Fibroblast of skin of back (primary cell): ENCODE results near the gene TNFRSF13B.

Source experiments
- DNase-seq: peaks from one replicate; pipeline ENCODE4 v3.0.0-alpha.2; 2013

Gene TNFRSF13B

GRCh38 chr17:16937431-16937830 is 34.5 kb downstream of the TNFRSF13B start:
- no peak for DNase-seq

DNA sequence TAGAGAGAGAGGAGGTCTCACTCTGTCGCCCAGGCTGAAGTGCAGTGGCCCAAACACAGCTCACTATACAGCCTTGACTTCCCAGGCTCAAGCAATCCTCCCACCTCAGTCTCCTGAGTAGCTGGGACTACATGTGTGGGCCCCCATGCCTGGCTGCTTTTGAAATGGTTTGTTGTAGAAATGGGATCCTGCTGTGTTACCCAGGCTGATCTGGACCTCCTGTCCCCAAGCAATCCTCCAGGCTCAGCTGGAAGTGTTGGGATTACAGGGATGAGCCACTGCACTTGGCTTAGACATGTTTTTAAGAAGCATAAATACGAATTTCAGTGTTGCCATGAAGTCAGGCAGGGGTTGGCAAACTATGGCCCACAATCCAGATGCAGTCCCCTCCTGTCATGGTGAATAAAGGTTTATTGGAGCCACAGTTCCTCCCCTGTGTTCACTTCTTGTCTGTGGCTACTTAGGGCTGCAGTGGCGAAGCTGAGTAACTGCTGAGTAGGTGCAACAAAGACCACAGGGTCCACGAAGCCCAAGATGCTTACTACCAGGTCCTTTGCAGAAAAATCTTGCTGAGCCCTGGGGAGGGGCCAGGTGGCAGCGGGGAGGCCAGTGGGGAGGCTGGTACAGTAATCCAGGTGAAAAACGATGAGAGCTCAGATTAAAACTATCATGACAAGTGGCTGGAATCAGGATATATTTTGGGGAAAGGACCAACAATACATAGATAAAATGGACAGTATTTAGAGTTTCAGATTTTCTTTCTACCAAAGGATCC is 35.2 kb downstream of the TNFRSF13B start:
- no peak for DNase-seq

GRCh38 chr17:16935786-16936185 is 36.1 kb downstream of the TNFRSF13B start:
- DNase-seq = no peak

DNA sequence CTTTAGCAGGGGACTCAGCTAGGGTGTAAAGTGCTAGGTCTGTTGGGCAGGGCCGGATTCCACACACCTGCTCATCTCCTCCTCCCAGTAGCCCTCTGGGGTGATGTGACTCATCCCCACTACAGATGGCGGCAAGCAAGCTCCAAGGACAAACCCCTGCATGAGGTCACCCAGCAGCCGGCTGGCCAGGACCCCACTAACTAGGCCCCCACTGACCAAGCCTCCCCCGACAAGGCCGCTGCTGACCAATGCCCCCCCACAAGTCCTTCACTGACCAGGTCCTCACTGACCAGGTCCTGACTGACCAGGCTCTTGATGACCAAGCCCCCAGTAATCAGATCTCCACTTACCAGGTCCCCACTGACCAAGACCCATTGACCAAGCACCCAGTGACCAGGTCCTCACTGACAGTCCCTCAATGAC is 36.7 kb downstream of the TNFRSF13B start:
- DNase-seq = no peak

DNA sequence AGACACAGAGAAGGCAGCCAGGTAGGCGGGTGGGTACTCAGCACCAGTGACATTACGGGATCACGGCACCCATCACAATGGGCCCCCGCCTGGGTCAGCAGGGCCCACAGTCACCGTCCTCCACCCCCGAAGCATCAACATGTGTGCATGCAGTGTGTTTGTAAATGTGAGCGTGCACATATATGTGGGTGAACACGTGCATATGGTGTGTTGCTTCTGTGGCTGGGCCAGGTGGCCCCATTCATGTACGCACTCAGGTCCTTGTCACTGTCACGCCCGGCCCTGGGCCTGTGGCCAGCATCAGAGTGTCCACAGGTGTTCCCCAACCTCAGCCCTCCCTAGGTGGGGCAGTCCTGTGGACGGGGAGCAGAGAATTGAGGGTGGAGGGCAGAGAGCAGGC is 37.1 kb downstream of the TNFRSF13B start:
- no peak for DNase-seq

DNA sequence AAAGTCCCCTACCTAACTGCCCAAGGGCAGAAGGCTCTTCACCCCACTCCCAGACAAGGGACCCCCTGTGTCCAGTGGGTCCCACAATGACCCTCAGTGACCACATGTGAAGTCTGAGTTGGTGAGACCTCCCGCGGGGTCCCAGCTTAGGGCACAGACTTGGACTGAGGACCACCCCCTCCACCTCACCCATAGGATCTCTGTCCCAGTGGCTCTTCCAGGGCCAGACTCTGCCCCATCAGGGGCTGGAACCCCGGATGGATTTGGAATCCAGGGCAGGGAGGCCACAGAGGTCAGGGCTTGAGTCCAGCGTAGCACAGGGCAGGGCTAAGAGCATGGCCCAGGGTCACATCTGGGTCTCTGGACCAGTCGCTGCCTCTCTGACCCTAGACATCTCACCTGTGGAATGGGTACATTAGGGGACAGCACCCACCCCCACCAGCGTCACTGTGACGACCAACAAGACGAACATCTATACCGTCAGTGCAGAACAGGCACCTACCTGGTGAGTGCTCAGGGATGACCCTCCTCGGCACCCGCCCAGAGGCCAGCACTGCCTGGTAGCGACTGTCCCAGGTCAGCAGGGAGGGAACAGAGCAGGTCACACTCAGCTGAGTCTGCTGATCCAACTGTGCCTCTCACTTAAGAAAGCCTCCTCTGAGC is 37.7 kb downstream of the TNFRSF13B start:
- no peak for DNase-seq

DNA sequence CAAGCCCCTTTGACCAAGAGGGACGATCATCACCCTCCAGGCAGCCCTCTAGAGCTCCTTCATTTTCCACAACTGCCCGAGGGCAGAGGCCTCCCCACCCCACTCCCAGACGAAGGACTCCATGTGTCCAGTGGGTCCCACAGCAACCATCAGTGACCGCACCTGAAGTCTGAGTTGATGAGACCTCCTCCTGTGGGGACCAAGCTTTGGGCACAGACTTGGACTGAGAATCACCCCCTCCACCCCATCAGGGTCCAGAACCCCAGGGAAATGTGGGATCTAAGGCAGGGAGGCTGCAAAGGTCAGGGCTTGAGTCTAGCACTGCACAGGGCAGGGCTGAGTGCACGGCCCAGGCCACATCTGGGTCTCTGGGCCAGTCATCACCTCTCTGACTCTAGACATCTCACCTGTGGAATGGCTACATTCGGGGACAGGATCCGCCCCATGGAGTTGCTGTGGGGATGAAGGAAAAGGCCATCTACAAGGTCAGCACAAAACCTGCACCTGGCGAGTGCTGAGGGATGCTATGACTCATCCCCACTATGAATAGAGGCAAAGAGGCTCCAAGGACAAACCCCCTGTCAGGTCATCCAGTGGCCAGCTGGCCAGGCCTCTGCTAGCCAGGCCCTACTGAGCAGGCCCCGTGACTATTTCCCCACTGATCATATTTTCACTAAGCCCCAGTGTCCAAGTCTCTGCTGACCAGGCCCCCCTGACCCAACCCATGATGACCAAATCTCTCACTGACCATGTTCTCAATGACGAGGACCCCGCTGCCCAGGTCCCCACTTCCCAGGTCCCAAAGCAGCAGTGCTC is 38.4 kb downstream of the TNFRSF13B start:
- no peak for DNase-seq

DNA sequence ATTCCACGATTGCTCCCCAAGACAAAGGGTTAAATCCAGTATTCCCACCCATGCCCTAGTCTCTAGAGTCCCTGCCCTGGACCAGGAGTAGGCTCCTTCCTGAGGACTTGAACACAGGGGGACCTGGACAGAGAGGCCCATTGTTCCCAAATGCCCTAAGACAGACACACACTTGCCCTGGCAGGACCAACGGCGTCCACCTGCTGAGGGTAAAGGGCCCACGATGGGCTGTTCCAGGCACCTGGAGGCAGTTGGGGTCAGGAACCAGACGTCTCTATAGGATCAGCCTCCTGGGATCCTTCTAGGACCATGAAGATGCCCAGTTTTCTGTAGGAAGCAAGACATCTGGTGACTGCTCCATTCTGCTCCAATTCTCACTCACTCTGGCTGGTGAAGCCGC is 39.3 kb downstream of the TNFRSF13B start:
- no peak for DNase-seq

- no peak for DNase-seq
Measured at GRCh38 chr17:16932156-16932555, 39.8 kb downstream of the TNFRSF13B start.

DNA sequence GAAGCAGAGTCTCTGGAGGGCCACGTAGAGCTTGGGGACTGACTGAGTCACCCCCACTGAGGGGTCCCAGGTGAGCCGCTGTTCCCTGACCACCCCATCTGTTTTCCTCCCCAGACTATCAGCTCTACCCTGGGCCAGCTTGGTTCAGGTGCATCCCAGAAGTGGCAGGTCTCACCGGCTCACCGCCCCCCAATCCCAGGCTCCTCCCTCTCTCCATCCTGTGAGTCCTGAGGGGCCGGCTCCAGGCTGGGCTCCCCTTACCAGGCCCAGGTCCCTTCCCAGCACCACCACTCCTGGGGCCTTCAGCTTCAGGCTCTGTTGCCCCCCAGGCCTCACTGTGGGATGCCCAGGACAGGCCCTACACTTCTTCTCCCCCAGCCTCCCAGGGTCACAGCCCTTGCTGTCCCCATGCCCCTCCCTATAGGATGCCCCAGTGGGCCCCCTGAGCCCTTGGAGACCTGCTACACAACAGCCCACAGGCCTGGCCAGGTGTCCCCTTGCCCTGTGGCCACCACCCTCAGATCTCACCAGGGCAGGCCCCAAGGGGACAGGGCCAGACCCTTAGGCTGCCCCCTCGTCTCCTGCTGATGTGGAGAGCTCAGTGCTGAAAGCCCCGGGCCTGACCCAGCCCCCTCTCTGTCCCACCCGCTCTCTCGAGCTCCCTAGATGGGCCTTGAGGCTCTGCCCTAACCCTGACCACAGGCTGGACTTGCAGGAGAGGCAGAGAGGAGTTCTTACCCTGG is 40.4 kb downstream of the TNFRSF13B start:
- no peak for DNase-seq

DNA sequence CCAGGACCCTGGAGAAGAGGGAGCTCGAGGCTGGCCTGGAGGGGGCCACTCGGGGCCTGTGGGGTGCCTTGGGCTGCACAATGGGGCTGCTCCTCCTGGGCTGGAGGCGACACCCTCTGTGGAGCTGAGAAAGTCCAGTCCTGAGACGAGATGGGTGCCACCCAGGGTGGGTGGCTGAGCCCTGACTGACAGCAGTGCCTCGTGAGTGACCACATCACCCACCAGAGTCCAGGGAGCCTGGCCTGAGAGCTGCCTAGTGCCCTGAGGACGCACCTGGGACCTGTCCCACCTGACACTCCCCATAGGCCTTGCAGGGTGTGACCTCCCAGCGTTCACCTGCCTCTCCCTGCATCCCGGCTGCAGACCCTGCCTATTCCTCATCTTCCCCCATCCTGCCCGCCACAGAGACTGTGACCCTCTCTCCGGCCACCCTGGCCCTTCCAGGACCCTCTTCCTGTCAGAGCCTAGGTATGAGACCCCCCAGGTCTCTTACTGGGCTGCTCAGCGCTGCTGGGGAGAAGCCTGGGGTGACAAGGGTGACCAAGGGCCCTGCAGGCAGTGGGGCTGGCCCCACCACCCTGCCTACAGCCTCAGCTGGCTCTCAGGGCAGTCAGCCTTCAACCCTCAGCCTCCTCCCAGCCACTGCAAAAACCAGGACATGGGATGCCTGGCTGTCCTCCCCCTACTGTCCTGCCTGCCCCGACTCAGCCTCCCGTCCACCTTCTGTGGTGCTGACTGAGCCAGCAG is 41.2 kb downstream of the TNFRSF13B start:
- DNase-seq = no peak

- no peak for DNase-seq
Measured at GRCh38 chr17:16929757-16930520, 42.0 kb downstream of the TNFRSF13B start.

DNA sequence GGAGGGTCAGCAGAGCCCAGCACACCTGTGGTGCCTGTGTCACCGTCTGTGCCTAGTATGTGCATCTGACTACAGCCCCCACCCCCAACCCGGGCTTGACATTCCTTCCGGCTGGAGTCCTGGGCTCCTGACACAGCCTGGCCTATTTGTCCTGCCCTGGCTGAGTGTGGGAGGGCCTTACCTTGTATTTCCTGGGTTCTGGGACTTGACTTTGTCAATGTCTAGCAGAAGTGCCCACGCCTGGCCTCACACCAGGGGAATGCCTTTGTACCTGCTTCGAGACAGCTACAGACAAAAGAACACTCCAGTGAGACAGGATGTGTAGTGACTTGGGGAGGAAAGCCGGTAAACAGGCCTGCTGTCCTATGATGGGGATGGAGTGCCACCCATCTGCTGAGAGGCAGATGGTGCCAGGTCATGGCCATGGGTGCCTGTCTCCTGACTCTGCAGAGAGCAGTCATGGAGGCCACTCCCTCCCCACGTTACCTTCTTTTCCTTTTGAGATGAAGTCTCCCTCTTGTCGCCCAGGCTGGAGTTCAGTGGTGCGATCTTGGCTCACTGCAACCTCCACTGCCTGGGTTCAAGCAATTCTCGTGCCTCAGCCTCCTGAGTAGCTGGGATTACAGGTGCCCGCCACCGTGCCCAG is 42.8 kb downstream of the TNFRSF13B start:
- DNase-seq = no peak

DNA sequence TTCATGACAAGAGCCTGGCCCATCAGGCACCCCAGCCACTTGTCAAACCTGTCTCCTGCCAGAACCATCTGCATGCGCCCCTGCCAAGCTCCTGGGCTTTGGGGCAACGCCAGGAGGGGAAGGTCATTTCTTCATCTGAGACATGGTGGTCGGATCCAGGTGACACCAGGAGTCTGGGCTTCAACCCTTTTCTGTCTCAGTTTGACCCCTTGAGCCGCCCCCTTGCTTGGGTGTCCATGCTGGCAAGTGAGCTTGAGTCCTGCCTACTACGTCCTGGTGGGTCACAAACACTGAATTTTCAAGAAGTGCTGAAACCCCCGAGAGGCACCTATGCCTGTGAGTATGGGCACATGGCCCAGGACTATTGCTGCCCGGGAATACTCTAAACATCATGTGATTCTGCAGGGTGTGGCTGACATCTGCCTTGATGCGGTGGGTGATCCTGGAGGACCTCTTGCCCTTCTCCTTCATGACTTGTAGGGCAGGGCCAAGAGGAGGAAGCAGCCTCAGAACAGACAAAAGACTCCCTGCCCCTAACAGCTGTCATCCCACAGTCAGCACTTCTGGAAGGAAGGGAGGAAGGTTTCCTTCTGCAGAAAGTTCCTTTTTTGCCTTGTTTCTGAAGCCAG is 43.4 kb downstream of the TNFRSF13B start:
- no peak for DNase-seq

- DNase-seq = no peak
Measured at GRCh38 chr17:16927641-16928321, 44.1 kb downstream of the TNFRSF13B start.

GRCh38 chr17:16926571-16927451 is 45.1 kb downstream of the TNFRSF13B start:
- no peak for DNase-seq

GRCh38 chr17:16926061-16926511 is 45.8 kb downstream of the TNFRSF13B start:
- no peak for DNase-seq

DNA sequence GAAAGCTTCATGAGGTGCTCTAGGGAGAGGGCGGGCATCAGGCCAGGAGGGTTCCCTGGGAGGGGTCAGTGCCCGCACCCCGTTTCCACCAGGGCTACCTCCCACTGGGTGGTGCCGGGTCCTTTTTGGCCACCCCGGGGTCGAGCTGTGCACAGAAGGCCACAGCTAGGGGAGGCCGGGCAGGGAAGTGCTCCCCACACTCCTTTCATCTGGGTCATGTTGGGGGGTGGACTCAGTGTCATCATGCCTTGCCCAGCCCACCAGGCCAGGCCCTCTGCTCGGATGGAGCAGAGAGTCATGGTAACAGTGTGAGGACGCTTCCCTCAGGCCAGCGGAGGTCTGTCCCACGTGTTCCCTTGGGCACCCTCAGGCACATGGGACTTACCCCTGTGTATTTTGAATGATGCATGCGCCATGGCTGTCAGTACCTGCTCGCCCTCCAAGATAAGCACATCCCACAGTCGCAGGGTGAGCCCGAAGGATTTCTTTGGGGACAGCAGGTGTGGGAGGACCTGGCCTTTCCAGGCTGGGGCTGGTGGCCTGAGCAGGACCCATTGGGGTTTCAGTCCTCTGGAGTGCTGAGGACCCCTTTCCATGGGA is 46.4 kb downstream of the TNFRSF13B start:
- DNase-seq = no peak
